K562 (cell line): ENCODE results near the gene AIRE. TPM values are rescaled to one million over a fixed set of nuclear protein-coding genes. Genes with fewer than 3 reads are reported as not detected.
A peak's percentile ranks its signal among the peaks of the same experiment; 100 is the strongest.

ENCODE experiments used
- ATAC-seq: fragments of 200-7000 bp; cut with Tn5 transposase; 3 replicates; pipeline ENCODE4 v1.9.1; 2020; ENCODE audit warnings: moderate library complexity
- BruUV-seq: library from RNA; stranded (reverse); fragments of 400-500 nt; replicated peaks from 2 replicates; lab custom pipeline; 2021; lab: Mats Ljungman, UMichigan
- CTCF ChIA-PET: fragments of 300-600 bp; formaldehyde crosslinking; extraction: SDS; loops from one replicate; lab custom pipeline; 2021; ENCODE audit warnings: low intra/inter-chr PET ratio; lab: Yijun Ruan, JAX
- POLR2A ChIA-PET: fragments of 300-600, 350-650 bp; sonication (Branson Sonifier 250); formaldehyde crosslinking; extraction: SDS; loops from one replicate; lab custom pipeline; 2021; ENCODE audit warnings: antibody characterized with exemption, inconsistent platforms; lab: Yijun Ruan, JAX
- DNase-seq, 4 experiments: peaks; one replicate each; pipeline versions ENCODE4 v3.0.0 to v3.0.0-alpha.2; 2011 to 2018; ENCODE audit warnings: low spot score in 3 of 4, mixed read lengths in 3 of 4; ENCODE audit errors: extremely low read depth in 1 of 4
- FAIRE-seq: peaks from 2 replicates; lab custom pipeline; 2011; peaks lifted over from hg19 to GRCh38; lab: Jason Lieb, UNC
- H2AFZ ChIP-seq: 2 replicates; pipeline ENCODE4 v1.6.0; 2011; ENCODE audit warnings: low read depth, low read length, control low read depth, inconsistent platforms
- H3K27ac ChIP-seq: fragments of 200-600 bp; 3 replicates; pipeline ENCODE4 v1.8.0; 2011; ENCODE audit warnings: low read depth, mild to moderate bottlenecking, control low read depth, inconsistent platforms, low read length, moderate library complexity, mixed read lengths; ENCODE audit errors: extremely low read depth
- H3K27me3 ChIP-seq, 2 experiments: fragments of 300-600 bp in 1 of 2; 2 replicates in 1 of 2; 3 replicates in 1 of 2; pipeline versions ENCODE4 v1.6.0 to v1.8.0; 2011; ENCODE audit warnings: inconsistent platforms in 2 of 2, low read length in 2 of 2, mild to moderate bottlenecking in 1 of 2, mixed read lengths in 1 of 2, moderate library complexity in 1 of 2; ENCODE audit not compliant: control insufficient read depth in 2 of 2, insufficient read depth in 2 of 2
- H3K36me3 ChIP-seq: fragments of 300-600 bp; 3 replicates; pipeline ENCODE4 v1.8.0; 2011; ENCODE audit warnings: mild to moderate bottlenecking, low read length, inconsistent platforms; ENCODE audit not compliant: control insufficient read depth, insufficient read depth
- H3K4me1 ChIP-seq, 2 experiments: fragments of 200-600 bp in 1 of 2; replicated peaks in 1 of 2; 2 replicates in 1 of 2; 3 replicates in 1 of 2; pipeline versions ENCODE4 v1.5.1 to v1.8.0; 2011; ENCODE audit warnings: inconsistent platforms in 2 of 2, low read length in 2 of 2, mild to moderate bottlenecking in 1 of 2, mixed read lengths in 1 of 2, moderate library complexity in 1 of 2; ENCODE audit not compliant: control insufficient read depth in 2 of 2, insufficient read depth in 2 of 2
- H3K4me2 ChIP-seq: 2 replicates; pipeline ENCODE4 v1.6.1; 2011; ENCODE audit warnings: low read length, control low read depth, inconsistent platforms, mixed read lengths; ENCODE audit not compliant: insufficient read depth
- H3K4me3 ChIP-seq: fragments of 200-600 bp; sonication (generic), shearing (Covaris generic); 2 replicates; pipeline ENCODE4 v1.5.1; 2016; ENCODE audit warnings: control low read depth, inconsistent platforms
- H3K79me2 ChIP-seq: fragments of 200-600 bp; 3 replicates; pipeline ENCODE4 v1.8.0; 2011; ENCODE audit warnings: low read length, inconsistent platforms; ENCODE audit not compliant: control insufficient read depth, insufficient read depth
- H3K9ac ChIP-seq, 2 experiments: 2 replicates each; pipeline versions ENCODE4 v1.6.0 to v1.6.1; 2011; ENCODE audit warnings: low read depth in 2 of 2, low read length in 2 of 2, control low read depth in 1 of 2, inconsistent platforms in 1 of 2, mild to moderate bottlenecking in 1 of 2, mixed read lengths in 1 of 2; ENCODE audit not compliant: insufficient read depth in 1 of 2
- H3K9me1 ChIP-seq: one replicate; pipeline ENCODE4 v1.6.0; 2011; ENCODE audit warnings: inconsistent platforms, mild to moderate bottlenecking, low read length, moderate library complexity; ENCODE audit not compliant: control insufficient read depth, insufficient read depth
- H3K9me3 ChIP-seq: replicated peaks from 2 replicates; pipeline ENCODE4 v1.5.1; 2011; ENCODE audit warnings: low read depth, low read length, inconsistent platforms; ENCODE audit not compliant: control insufficient read depth, insufficient read depth
- H4K20me1 ChIP-seq: replicated peaks from 2 replicates; pipeline ENCODE4 v1.6.1; 2011; ENCODE audit warnings: low read length, inconsistent platforms, mixed read lengths; ENCODE audit not compliant: control insufficient read depth, insufficient read depth
- SRSF3 ChIP-seq: fragments of 200-400 bp; formaldehyde crosslinking; IDR thresholded peaks from 2 replicates; pipeline ENCODE4 v1.6.1; 2016; ENCODE audit warnings: mild to moderate bottlenecking, low read length, moderate library complexity; ENCODE audit not compliant: insufficient read depth
- TFAP4 ChIP-seq: sonication (generic); formaldehyde crosslinking; IDR thresholded peaks from 2 replicates; pipeline ENCODE4 v1.8.0; 2022; ENCODE audit warnings: missing genetic modification reagents, mild to moderate bottlenecking, moderate library complexity, borderline replicate concordance
- ZBTB2 ChIP-seq: fragments of 450-650 bp; IDR thresholded peaks from 2 replicates; pipeline ENCODE4 v1.6.1; 2016; ENCODE audit warnings: antibody characterized with exemption
- WGBS: fragments of 100-300 bp; shearing (Covaris generic); methylation state at CpG from one replicate; pipeline ENCODE4 v1.1.6; 2016; ENCODE audit warnings: low coverage, mixed read lengths; ENCODE audit not compliant: insufficient coverage; ENCODE audit errors: missing lambda C conversion rate; 5-methylcytosine and 5-hydroxymethylcytosine counted together
- in situ Hi-C: fragments of 300-500 bp; cut with MboI; formaldehyde crosslinking; loops from 4 replicates; pipeline ENCODE4 v1.15.0; 2018; ENCODE audit warnings: inconsistent platforms, mixed read lengths
- intact Hi-C: fragments of 100-400 bp; cut with micrococcal nuclease; formaldehyde crosslinking; loops from 2 replicates; pipeline ENCODE4 v1.14.2; 2022
- polyA plus RNA-seq, 8 experiments: library from polyadenylated mRNA; depleted of rRNA in 4 of 8; stranded (reverse) in 5 of 8; unstranded in 3 of 8; fragments of >200 nt; fragmentation: Nextera tagmentation in 2 of 8; fragmentation: Illumina TruSeq in 1 of 8; extraction: Ambion mirVana in 2 of 8; extraction: Trizol in 1 of 8; gene quantifications; 2 replicates each; pipeline versions ENCODE4 v1.2.1 to v1.2.3, GENCODE V29; 2011 to 2014; ENCODE audit warnings: inconsistent platforms in 1 of 8, missing spikeins in 1 of 8
- total RNA-seq, 7 experiments: library from RNA; depleted of rRNA in 6 of 7; stranded (reverse); fragments of >200 nt in 6 of 7; fragmentation: Illumina TruSeq in 2 of 7; extraction: Trizol in 2 of 7; gene quantifications; 2 replicates each; pipeline versions ENCODE4 v1.2.1 to v1.2.3, GENCODE V29; 2011 to 2021; ENCODE audit warnings: low replicate concordance in 1 of 7

Gene AIRE
- total and polyA plus RNA-seq, 9 of the 15 experiments (the other 6 are each of a cell fraction or from before 2014, with no cell fraction given) = 0.01 TPM; not detected in 8

- TF ChIP-seq TFAP4 (CRISPR knock-in tag) (peak; percentile 11; the same call in 1 of the 2 replicates), SRSF3 (0 out of 2 replicates have a peak, but pooled peaks have one; percentile 37), ZBTB2 (no peak)
- TF ChIP-seq, all 486 proteins: peak for 2
- intact Hi-C loops = no loop called here
- no peak for FAIRE-seq
- peaks cover 36% of the 10 kb centered on the region for H4K20me1 ChIP-seq
- DNase-seq = no peak
- H2AFZ ChIP-seq = no peak overlapping the region
- H3K4me2 ChIP-seq = peak overlapping the region; percentile 87
- ChIA-PET POLR2A (interaction anchor here (0.6 to 1.8 kb wide), 4 partner anchors 9 to 502 kb away, joined by 3 to 6 read pairs (median 4); no protein-coding TSS in a partner anchor), CTCF (no interaction called here)
- peaks cover 10% of the 10 kb centered on the region; the same call in 2 of the 3 replicates for H3K36me3 ChIP-seq
- peaks cover 11% of the 10 kb centered on the region for H3K9me1 ChIP-seq
- H3K4me3 ChIP-seq = peak overlapping the region; percentile 89
- peaks cover 51% of the 10 kb centered on the region for H3K79me2 ChIP-seq
- in situ Hi-C loops = no loop called here
- no peaks in the 10 kb centered on the region for H3K9me3 ChIP-seq
- WGBS = 64% methylated on average over 13 of the region's 13 CpGs
- TSS peak; percentile 54 for BruUV-seq
- peak overlapping the region; percentile 80 to 94; a peak in 3 of 4 replicates for H3K9ac ChIP-seq
- no peak for ATAC-seq
- H3K27ac ChIP-seq = no peak overlapping the region; the same call in 2 of the 3 replicates
- peaks cover 13 to 76% of the 10 kb centered on the region in 2 experiments for H3K4me1 ChIP-seq
- no peaks in the 10 kb centered on the region for H3K27me3 ChIP-seq
Measured at GRCh38 chr21:44301141-44301540, 15.5 kb downstream of the AIRE start.
